ENCODE measurements around the gene FRAS1.

- TF ChIP-seq CTCF (conservative IDR thresholded peaks at IDR 0.05 in 1 of 2, IDR thresholded peaks at IDR 0.05 in 1 of 2; ENCODE audit: low read depth in 1 of 2, low read length in 2 of 2) (no peak), EZH2 (IDR thresholded peaks at IDR 0.05; ENCODE audit: low read length, missing control alignments) (no peak)
Observed at GRCh38 chr4:78018271-78019049, 38.7 kb upstream of the FRAS1 start.

Data from fibroblast of lung (primary cell).